Uterus (tissue), 4 donors: Measurements from ENCODE around the gene HOXD8. TPM values are rescaled to one million over a fixed set of nuclear protein-coding genes. Genes with fewer than 3 reads are reported as not detected.

ENCODE experiments used
- DNase-seq, 2 donors: peaks; one replicate each; pipeline ENCODE4 v3.0.0-alpha.2; 2019 to 2020
- H3K27ac ChIP-seq, 2 donors: fragments of 200-600 bp; sonication (generic); 1 replicate in 1 of 2; 2 replicates in 1 of 2; pipeline ENCODE4 v1.5.1; 2016 to 2018
- H3K27me3 ChIP-seq, 2 donors: fragments of 200-600 bp; sonication (generic); one replicate each; pipeline ENCODE4 v1.5.1; 2018 to 2019; ENCODE audit warnings: control low read depth in 1 of 2
- H3K36me3 ChIP-seq, 2 donors: fragments of 200-600 bp; sonication (generic); one replicate each; pipeline ENCODE4 v1.5.1; 2019; ENCODE audit warnings: control low read depth in 1 of 2
- H3K4me1 ChIP-seq, 2 donors: fragments of 200-600 bp; sonication (generic); one replicate each; pipeline ENCODE4 v1.5.1; 2018 to 2019; ENCODE audit warnings: control low read depth in 1 of 2
- H3K4me3 ChIP-seq, 2 donors: fragments of 200-600 bp; sonication (generic); 1 replicate in 1 of 2; 2 replicates in 1 of 2; pipeline ENCODE4 v1.5.1; 2018 to 2019; ENCODE audit warnings: mild to moderate bottlenecking in 1 of 2
- H3K9me3 ChIP-seq, 2 donors: fragments of 200-600 bp; sonication (generic); one replicate each; pipeline ENCODE4 v1.5.1; 2019; ENCODE audit warnings: control low read depth in 1 of 2
- CTCF ChIP-seq, 4 experiments: fragments of 200-600 bp in 2 of 4; fragments of 450-650 bp in 2 of 4; sonication (generic) in 2 of 4; IDR thresholded peaks; one replicate each; pipeline ENCODE4 v1.5.1; 2016 to 2019; ENCODE audit warnings: antibody characterized with exemption in 4 of 4, mild to moderate bottlenecking in 2 of 4, moderate library complexity in 1 of 4
- POLR2A ChIP-seq, 2 donors: fragments of 450-650 bp; IDR thresholded peaks; one replicate each; pipeline ENCODE4 v1.6.1; 2016; ENCODE audit warnings: antibody characterized with exemption in 2 of 2, mild to moderate bottlenecking in 1 of 2, moderate library complexity in 1 of 2
- intact Hi-C: fragments of 100-400 bp; cut with DNase I; formaldehyde crosslinking; loops from one replicate; pipeline ENCODE4 v1.15.1; 2023; ENCODE audit warnings: low total_unique reads
- total RNA-seq, 4 donors: library from RNA; depleted of rRNA in 3 of 4; stranded (reverse); fragments of >200 nt in 3 of 4; gene quantifications; one replicate each; pipeline versions ENCODE4 v1.1.0 to v1.2.4, GENCODE V29; 2014 to 2023
- donor health status: DM: yes; HTN: yes; CAD: no.

The HOXD8 gene
- total RNA-seq, 4 donors from 2014 or later, result 25.8 to 75.6 (median 48.0) TPM

GRCh38 chr2:176172895-176173566, 43.5 kb downstream of the HOXD8 start:
- Histone ChIP-seq H3K27ac (peak overlapping the region; percentile 75 to 83), H3K36me3 (no peaks in the 10 kb centered on the region), H3K4me3 (peak overlapping the region in 1 of 2 donors; percentile 31), H3K4me1 (no peaks in the 10 kb centered on the region), H3K27me3 (no peaks in the 10 kb centered on the region), H3K9me3 (no peaks in the 10 kb centered on the region)
- no peak for DNase-seq
- no peak for TF ChIP-seq CTCF (IDR thresholded peaks at IDR 0.05)
- TF ChIP-seq POLR2A (IDR thresholded peaks at IDR 0.05), result no peak
- intact Hi-C loops, result no loop called here

GRCh38 chr2:176173567-176174381, 44.3 kb downstream of the HOXD8 start:
- H3K4me3 ChIP-seq, result peak overlapping the region in 1 of 2 donors; percentile 20

GRCh38 chr2:176174382-176174823, 44.9 kb downstream of the HOXD8 start:
- peak overlapping the region; percentile 20 to 22 for H3K4me3 ChIP-seq
- TF ChIP-seq CTCF (IDR thresholded peaks at IDR 0.05) (no peak), POLR2A (IDR thresholded peaks at IDR 0.05) (no peak)

More at GRCh38 chr2:176173567-176174381, 44.3 kb downstream of the HOXD8 start:
- H3K9me3 ChIP-seq, result no peaks in the 10 kb centered on the region
- H3K4me1 ChIP-seq, result no peaks in the 10 kb centered on the region
- H3K27me3 ChIP-seq, result no peaks in the 10 kb centered on the region
- H3K36me3 ChIP-seq, result no peaks in the 10 kb centered on the region
- TF ChIP-seq CTCF (IDR thresholded peaks at IDR 0.05) (no peak), POLR2A (IDR thresholded peaks at IDR 0.05) (no peak)
- no peak for DNase-seq
- peak overlapping the region; percentile 75 to 83 for H3K27ac ChIP-seq
- intact Hi-C loops, result no loop called here

GRCh38 chr2:176174824-176175708, 45.6 kb downstream of the HOXD8 start:
- H3K9me3 ChIP-seq, result no peaks in the 10 kb centered on the region
- peak overlapping the region; percentile 75 to 83 for H3K27ac ChIP-seq
- H3K4me3 ChIP-seq, result peak overlapping the region; percentile 20 to 22
- H3K4me1 ChIP-seq, result no peaks in the 10 kb centered on the region
- intact Hi-C loops, result no loop called here
- no peaks in the 10 kb centered on the region for H3K27me3 ChIP-seq
- TF ChIP-seq CTCF (IDR thresholded peaks at IDR 0.05) (no peak), POLR2A (IDR thresholded peaks at IDR 0.05) (no peak)
- DNase-seq, result peak; percentile 71
- no peaks in the 10 kb centered on the region for H3K36me3 ChIP-seq

More at GRCh38 chr2:176174382-176174823, 44.9 kb downstream of the HOXD8 start:
- peak overlapping the region; percentile 75 to 83 for H3K27ac ChIP-seq
- no peaks in the 10 kb centered on the region for H3K9me3 ChIP-seq
- DNase-seq, result peak; percentile 29 to 34
- intact Hi-C loops, result no loop called here
- no peaks in the 10 kb centered on the region for H3K36me3 ChIP-seq
- H3K27me3 ChIP-seq, result no peaks in the 10 kb centered on the region
- no peaks in the 10 kb centered on the region for H3K4me1 ChIP-seq
